ENCODE results near the gene LEFTY1.

LEFTY1 gene

GRCh38 chr1:225871359-225872074, 17.4 kb downstream of the LEFTY1 start:
- no peak for FAIRE-seq

- no peak for FAIRE-seq
These were observed 18.0 kb downstream of the LEFTY1 start for GRCh38 chr1:225870911-225871310.

- no peak for FAIRE-seq
These were observed 20.2 kb downstream of the LEFTY1 start for GRCh38 chr1:225868631-225869330.

GRCh38 chr1:225866981-225867380, 22.0 kb downstream of the LEFTY1 start:
- FAIRE-seq, result no peak

GRCh38 chr1:225866061-225866837, 22.7 kb downstream of the LEFTY1 start:
- FAIRE-seq, result no peak

GRCh38 chr1:225865514-225865913, 23.4 kb downstream of the LEFTY1 start:
- FAIRE-seq, result no peak

GRCh38 chr1:225863167-225863566, 25.8 kb downstream of the LEFTY1 start:
- FAIRE-seq, result no peak

- no peak for FAIRE-seq
These were observed 26.4 kb downstream of the LEFTY1 start for GRCh38 chr1:225862581-225862950.

- no peak for FAIRE-seq
These were observed 26.9 kb downstream of the LEFTY1 start for GRCh38 chr1:225861834-225862580.

- FAIRE-seq, result no peak
These were observed 28.0 kb downstream of the LEFTY1 start for GRCh38 chr1:225860876-225861441.

GRCh38 chr1:225860107-225860506, 28.8 kb downstream of the LEFTY1 start:
- no peak for FAIRE-seq

- no peak for FAIRE-seq
These were observed 29.8 kb downstream of the LEFTY1 start for GRCh38 chr1:225859151-225859550.

- FAIRE-seq, result no peak
These were observed 31.7 kb downstream of the LEFTY1 start for GRCh38 chr1:225857256-225857655.

GRCh38 chr1:225855503-225856300, 33.2 kb downstream of the LEFTY1 start:
- FAIRE-seq, result no peak

GRCh38 chr1:225853441-225853840, 35.5 kb downstream of the LEFTY1 start:
- FAIRE-seq, result no peak

GRCh38 chr1:225852413-225853124, 36.4 kb downstream of the LEFTY1 start:
- FAIRE-seq, result no peak

- FAIRE-seq, result no peak
These were observed 37.1 kb downstream of the LEFTY1 start for GRCh38 chr1:225851805-225852204.

GRCh38 chr1:225850370-225850769, 38.6 kb downstream of the LEFTY1 start:
- FAIRE-seq, result no peak

GRCh38 chr1:225849925-225850324, 39.0 kb downstream of the LEFTY1 start:
- FAIRE-seq, result no peak

GRCh38 chr1:225848030-225848955, 40.7 kb downstream of the LEFTY1 start:
- no peak for FAIRE-seq
